Thyroid gland (tissue), 4 donors: ENCODE data around the gene IPMK.

Experiments used
- POLR2A ChIP-seq, 2 donors: fragments of 450-650 bp; IDR thresholded peaks; one replicate each; pipeline ENCODE4 v1.6.1; 2017; ENCODE audit warnings: antibody characterized with exemption in 2 of 2, mild to moderate bottlenecking in 2 of 2, moderate library complexity in 1 of 2
- TF ChIP-seq, protein P1 (sequence below), 6 experiments: fragments of 200-600 bp in 3 of 6; fragments of 450-650 bp in 3 of 6; sonication (generic) in 3 of 6; IDR thresholded peaks; one replicate each; pipeline ENCODE4 v1.5.1; 2016 to 2019; ENCODE audit warnings: antibody characterized with exemption in 6 of 6, mild to moderate bottlenecking in 2 of 6, inconsistent platforms in 1 of 6, moderate library complexity in 1 of 6

DNA sequence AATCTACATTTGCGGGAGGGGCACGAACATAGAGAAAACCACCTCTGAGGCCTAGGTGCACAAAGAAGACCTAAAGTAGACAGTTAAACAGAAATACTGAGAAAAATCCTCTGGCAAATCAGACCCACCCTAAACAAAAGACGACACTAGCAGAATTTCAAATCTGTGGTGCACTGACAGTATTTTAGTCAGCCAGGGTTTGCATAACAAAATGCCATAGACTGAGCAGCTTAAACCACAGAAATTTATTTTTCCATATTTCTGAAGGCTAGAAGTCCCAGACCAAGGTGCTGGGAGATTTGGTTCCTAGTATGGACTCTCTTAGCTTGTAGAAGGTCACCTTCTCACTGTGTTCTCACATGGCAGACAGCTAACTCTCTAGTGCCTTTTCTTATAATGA lies 26.3 kb downstream of the IPMK start:
- no peak for TF ChIP-seq POLR2A (IDR thresholded peaks at IDR 0.05)
- TF ChIP-seq, protein P1, sequence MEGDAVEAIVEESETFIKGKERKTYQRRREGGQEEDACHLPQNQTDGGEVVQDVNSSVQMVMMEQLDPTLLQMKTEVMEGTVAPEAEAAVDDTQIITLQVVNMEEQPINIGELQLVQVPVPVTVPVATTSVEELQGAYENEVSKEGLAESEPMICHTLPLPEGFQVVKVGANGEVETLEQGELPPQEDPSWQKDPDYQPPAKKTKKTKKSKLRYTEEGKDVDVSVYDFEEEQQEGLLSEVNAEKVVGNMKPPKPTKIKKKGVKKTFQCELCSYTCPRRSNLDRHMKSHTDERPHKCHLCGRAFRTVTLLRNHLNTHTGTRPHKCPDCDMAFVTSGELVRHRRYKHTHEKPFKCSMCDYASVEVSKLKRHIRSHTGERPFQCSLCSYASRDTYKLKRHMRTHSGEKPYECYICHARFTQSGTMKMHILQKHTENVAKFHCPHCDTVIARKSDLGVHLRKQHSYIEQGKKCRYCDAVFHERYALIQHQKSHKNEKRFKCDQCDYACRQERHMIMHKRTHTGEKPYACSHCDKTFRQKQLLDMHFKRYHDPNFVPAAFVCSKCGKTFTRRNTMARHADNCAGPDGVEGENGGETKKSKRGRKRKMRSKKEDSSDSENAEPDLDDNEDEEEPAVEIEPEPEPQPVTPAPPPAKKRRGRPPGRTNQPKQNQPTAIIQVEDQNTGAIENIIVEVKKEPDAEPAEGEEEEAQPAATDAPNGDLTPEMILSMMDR (IDR thresholded peaks at IDR 0.05) = no peak
